Kidney epithelial cell (primary cell): Measurements from ENCODE around the gene C4B. TPM values are rescaled to one million over a fixed set of nuclear protein-coding genes. Genes with fewer than 3 reads are reported as not detected.
"Not testable (repeated sequence)": the region's sequence is repeated elsewhere in the genome, so short reads cannot be mapped to it uniquely, and the experiment has no call there.

ENCODE experiments used
- DNase-seq: peaks from one replicate; pipeline ENCODE4 v3.0.0-alpha.2; 2010; ENCODE audit warnings: low read depth
- H3K27me3 ChIP-seq: 2 replicates; pipeline ENCODE4 v1.6.0; 2011; ENCODE audit warnings: low read length; ENCODE audit not compliant: control insufficient read depth, insufficient read depth
- H3K36me3 ChIP-seq: 2 replicates; pipeline ENCODE4 v1.5.1; 2011; ENCODE audit warnings: low read length; ENCODE audit not compliant: control insufficient read depth, insufficient read depth
- H3K4me3 ChIP-seq: 2 replicates; pipeline ENCODE4 v1.5.1; 2011; ENCODE audit warnings: low read depth, mild to moderate bottlenecking, control low read depth, low read length
- total RNA-seq: library from RNA; depleted of rRNA; stranded (reverse); fragments of >200 nt; gene quantifications from 2 replicates; pipeline ENCODE4 v1.2.3, GENCODE V29; 2015
- TF ChIP-seq, protein P1 (sequence below): IDR thresholded peaks from 2 replicates; pipeline ENCODE4 v1.5.1; 2011; ENCODE audit warnings: mild to moderate bottlenecking, moderate library complexity, low read length, control low read depth, inconsistent platforms; ENCODE audit not compliant: insufficient read depth, poor library complexity, severe bottlenecking

C4B gene
- total RNA-seq, 1 donor from 2014 or later, result 2.3 TPM

DNA sequence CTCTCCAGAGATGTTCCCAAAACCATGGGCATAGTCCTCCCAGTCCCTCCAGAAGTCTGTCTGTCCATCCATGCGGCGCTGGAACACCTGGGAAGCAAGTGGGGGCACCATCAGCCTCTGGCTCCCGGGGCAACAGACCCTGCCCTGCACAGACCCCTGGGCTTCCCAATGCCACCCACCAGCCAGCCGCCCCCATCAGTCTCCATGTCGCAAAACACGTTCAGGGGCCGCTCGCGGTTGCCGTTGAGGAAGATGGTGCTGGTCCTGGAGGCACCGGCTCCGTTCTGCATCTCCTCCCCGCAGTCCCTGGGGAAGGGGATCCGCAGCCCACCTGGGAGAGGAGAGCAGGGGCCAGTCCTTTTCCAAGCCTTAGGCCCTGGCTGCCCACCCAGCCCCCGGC, 27.7 kb downstream of the C4B start:
- not testable (repeated sequence) for H3K4me3 ChIP-seq, DNase-seq, H3K36me3 ChIP-seq, H3K27me3 ChIP-seq

DNA sequence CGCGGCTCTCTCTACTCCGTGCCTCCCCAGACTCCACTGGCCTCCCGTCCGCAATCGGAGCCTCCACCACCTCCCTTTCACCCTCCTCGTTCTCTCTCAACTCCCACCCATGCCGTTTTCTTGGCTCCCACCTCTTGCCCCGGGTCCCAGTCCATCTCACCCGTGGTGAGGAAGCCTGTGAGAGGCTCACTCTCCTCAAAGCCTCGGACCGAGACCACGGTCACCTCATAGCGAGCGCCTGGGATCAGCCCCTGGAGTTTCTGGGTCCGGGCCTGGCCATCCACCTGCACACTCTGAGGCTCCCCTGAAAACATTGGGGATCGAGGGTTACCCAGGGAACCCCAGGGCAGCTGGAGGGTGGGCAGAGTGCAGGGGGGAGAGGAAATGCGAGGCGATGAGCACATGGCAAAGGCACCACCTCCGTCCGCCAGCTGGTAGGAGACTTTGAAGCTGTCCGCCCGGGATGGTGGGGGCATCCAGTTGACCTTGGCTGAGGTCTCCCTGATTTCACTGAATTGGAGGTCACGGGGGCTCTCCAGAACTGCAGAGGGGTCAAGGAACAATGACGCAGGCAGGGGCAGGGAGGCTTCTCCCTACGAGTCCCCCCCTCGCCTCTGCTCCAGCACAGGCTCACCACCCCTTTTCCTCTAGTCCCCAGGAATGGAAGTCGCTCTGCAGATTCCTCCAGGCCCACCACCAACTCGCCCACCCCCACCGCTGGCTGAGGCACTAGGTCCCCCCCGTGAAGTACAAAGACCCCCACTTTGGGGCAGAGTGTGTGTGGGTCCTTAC, 29.2 kb downstream of the C4B start:
- not testable (repeated sequence) for DNase-seq, H3K4me3 ChIP-seq, H3K36me3 ChIP-seq
- peaks cover 20% of the 10 kb centered on the region for H3K27me3 ChIP-seq

DNA sequence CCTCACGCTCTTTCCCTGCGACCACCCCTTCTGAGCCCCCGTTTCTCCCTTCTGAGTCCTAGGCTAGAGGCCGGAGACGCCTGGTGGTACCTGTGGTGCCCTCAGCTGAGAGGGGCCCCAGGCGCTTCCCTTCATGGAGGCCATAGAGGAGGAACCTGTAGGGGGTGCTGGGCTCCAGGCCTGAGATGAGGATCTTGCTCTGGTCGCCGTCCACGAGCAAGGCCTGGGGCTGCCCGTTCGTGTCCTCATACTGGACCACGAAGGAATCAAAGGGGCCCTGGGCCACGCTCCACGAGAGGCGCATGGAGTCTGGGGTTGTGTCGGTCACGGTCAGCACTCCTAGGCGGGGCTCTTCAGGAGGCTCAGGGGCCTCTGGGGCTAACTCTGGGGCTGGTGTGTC, 30.3 kb downstream of the C4B start:
- peaks cover 30% of the 10 kb centered on the region for H3K27me3 ChIP-seq
- not testable (repeated sequence) for DNase-seq, H3K36me3 ChIP-seq, H3K4me3 ChIP-seq

DNA sequence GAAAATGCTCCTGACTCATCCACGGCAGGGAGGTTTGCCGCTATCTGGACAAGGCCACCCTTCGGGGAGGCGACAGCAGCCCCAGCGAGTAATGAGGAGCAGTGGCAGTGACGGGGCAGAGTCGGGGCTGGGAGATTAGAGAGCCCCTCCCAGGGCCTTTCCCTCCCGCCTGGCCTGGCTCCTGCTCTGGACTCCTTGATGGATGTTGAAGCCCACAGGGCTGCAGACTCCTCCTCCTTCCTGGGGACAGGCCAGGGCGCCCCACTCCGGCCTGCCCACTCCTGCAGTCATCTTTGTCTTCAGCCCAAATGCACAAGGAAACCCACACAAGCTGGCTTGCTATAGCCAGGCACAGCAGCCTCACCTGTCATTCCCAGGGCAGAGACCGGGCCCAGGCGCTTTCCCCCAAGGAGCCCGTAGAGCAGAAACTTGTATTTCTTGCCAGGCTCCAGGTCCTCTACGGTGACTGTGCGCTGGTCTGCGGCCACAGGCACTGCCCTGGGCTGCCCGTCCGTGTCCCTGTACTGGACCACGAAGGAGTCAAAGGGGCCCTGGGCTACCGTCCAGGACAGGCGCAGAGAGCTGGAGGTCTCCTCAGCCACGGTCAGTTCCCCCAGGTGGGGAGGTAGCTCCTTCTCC, 31.3 kb downstream of the C4B start:
- DNase-seq, result no peak
- Histone ChIP-seq H3K4me3 (no peak overlapping the region), H3K27me3 (peaks cover 35% of the 10 kb centered on the region), H3K36me3 (no peaks in the 10 kb centered on the region)
- TF ChIP-seq, protein P1, sequence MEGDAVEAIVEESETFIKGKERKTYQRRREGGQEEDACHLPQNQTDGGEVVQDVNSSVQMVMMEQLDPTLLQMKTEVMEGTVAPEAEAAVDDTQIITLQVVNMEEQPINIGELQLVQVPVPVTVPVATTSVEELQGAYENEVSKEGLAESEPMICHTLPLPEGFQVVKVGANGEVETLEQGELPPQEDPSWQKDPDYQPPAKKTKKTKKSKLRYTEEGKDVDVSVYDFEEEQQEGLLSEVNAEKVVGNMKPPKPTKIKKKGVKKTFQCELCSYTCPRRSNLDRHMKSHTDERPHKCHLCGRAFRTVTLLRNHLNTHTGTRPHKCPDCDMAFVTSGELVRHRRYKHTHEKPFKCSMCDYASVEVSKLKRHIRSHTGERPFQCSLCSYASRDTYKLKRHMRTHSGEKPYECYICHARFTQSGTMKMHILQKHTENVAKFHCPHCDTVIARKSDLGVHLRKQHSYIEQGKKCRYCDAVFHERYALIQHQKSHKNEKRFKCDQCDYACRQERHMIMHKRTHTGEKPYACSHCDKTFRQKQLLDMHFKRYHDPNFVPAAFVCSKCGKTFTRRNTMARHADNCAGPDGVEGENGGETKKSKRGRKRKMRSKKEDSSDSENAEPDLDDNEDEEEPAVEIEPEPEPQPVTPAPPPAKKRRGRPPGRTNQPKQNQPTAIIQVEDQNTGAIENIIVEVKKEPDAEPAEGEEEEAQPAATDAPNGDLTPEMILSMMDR, result no peak

DNA sequence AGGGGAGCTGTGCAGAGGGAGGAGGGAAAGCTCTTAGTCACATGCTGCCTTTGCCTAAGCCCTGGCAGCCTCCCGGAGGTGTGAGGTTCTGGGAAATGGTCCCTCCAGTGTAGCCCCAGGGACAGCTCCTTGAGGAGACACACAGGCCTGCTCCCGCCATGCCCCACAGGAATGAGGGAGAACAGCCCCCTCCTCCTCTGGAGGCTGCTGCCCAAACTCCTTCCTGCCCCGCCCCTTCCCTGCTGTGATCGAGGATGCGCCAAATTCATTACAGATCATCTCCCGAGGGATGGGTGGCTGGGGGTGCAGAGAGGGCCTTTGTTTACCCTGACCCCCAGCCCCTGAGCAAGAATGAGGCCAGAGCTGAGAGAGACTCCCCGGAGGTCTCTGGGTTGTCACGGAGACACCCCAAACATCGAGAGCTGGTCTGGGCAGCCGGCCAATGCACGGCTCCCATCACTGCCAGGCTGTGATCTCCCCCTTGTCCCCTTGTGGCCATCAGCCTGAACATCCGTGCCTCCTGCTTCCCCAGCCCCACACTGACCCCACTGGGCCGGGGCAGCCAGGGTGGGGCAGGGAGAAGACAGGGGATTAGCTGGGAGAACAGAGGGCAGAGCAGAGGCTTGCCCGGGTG, 32.0 kb downstream of the C4B start:
- TF ChIP-seq, protein P1, result no peak
- no peak for DNase-seq
- no peak overlapping the region for H3K4me3 ChIP-seq
- peaks cover 38% of the 10 kb centered on the region for H3K27me3 ChIP-seq
- no peaks in the 10 kb centered on the region for H3K36me3 ChIP-seq

DNA sequence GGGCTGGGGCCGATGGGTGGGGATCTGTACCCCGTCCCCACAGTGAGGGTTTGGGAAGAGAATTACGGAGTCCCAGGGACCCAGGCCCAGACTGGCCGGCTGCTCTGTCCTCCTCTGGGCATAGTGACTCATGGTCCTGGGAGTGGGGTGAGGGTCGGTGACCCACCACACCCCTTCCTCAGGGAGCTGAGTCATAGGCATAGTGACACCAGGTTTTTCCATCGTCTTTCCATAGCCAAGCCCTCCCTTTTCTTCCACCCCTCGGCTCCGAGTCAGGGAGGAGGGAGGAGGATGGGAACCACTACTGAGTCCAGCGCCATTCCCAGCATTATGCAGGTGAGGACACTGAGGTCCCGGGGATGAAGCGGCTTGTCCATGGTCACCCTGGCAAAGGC, 32.5 kb downstream of the C4B start:
- Histone ChIP-seq H3K27me3 (peaks cover 38% of the 10 kb centered on the region), H3K36me3 (no peaks in the 10 kb centered on the region), H3K4me3 (no peak overlapping the region)
- DNase-seq, result no peak
- TF ChIP-seq, protein P1, result no peak

DNA sequence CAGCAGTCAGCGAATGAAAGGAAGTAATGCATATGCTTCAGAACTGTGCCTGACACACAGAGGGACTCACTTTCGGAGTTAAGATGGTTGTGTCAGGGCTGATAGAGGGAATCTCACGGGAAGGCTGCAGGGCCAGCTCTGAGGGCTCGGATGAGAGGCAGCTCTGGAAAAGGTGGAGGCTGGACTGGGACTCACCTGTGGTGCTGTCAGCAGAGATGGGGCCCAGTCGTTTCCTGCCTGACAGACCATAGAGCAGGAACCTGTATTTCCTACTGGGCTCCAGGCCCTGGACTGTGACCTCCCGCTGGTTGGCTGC, 32.9 kb downstream of the C4B start:
- no peak for DNase-seq
- TF ChIP-seq, protein P1, result no peak
- H3K36me3 ChIP-seq, result no peaks in the 10 kb centered on the region

More for the DNA sequence above, 32.9 kb downstream of the C4B start:
- Histone ChIP-seq H3K27me3 (peaks cover 39% of the 10 kb centered on the region), H3K4me3 (no peak overlapping the region)
